GM18870 (cell line): ENCODE data around the gene DNAJC15.
A peak's percentile ranks its signal among the peaks of the same experiment; 100 is the strongest.

Experiments
- ATAC-seq: cut with Tn5 transposase; IDR thresholded peaks from one replicate; pipeline ENCODE4 v1.9.1; 2021; ENCODE audit warnings: moderate library complexity; ENCODE audit not compliant: unreplicated experiment

Gene DNAJC15

DNA sequence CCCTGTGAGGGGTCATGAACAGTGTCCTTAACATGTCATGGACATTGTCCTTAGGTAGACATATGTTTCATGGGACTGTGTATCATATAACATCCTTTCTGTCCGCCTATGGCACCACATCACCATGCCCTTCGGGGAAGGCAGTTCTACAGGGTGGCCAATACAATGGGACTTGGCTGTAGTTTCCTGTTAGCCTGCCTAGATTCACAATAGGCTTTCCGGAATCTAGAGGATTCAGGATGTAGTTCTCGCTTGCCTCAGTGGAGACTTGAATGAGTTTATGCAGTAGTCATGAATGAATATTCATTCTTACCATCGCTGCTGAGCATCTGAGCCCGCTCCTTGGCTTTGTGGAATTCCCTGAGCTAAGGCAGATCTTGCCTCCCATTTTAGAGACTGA is 100.5 kb downstream of the DNAJC15 start:
- ATAC-seq: no peak

DNA sequence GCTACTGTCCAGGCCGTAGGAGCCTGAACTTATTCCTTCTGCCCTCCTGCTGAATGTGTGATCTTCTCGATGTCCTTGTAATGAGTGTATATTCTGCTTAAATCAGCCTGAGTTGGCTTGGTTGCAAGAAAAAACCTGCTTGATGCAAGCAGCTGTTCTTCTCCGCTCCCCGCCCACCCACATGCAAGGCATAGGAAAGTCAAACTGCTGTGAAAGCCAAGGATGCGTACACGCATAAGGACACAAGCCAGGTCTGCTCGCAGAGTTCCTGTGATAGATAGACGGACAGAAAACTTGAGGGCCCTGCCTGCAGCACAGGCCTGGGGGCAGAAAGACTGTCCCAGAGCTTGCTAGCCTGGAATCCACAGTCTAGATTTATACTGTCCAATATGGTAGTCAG is 101.1 kb downstream of the DNAJC15 start:
- no peak for ATAC-seq

DNA sequence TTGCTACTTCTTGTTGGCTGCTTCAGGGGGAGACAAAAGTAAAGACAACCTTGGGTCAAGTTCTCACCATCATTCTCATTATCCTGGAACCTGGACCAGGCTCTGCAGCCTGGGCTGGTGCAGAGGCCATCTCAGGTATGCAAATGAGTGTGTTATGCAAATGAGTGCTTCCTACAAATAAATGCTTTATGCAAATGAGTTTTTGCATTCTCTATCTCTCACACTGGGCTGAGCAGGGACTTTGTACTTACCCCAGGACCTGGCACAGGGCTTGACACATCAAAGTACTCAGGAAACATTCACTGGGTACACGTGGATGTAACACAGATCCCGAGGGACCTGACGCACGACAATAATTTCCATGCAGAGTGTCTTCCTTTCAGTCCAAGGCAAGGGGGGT is 103.0 kb downstream of the DNAJC15 start:
- peak; percentile 37 for ATAC-seq

DNA sequence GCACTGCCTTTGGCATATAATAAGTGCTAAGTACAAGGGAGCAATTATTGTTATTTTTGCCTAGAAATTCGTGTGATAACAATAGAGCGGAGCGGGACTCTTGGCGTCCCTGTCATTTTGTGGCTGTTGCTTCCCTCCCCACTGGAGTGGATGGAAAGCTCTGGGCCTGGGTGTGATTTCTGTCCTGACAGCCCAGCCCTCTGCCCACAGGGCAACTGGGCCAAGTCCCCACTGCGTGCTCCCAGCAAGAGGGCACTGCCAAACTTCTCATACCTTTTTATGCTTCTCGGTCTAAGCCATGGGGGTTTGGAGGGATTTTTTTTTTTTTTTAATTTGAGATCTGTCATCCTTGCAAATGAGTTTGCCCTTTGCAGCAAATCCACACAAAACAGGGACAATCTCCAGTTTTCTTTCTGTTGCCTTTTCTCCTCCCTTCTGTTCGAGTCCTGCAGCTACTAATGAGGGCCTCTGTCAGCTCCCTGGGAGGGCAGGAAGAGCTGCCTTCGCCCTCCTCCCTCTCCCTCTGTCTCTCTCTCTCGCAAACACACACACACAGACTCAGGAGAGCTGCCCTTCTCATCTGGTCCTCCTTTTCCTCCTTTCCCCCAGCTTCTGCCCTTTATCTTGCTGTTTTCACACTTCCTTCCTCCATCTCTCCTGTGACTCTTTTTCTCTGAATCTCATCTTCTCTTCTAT is 103.9 kb downstream of the DNAJC15 start:
- ATAC-seq: no peak

DNA sequence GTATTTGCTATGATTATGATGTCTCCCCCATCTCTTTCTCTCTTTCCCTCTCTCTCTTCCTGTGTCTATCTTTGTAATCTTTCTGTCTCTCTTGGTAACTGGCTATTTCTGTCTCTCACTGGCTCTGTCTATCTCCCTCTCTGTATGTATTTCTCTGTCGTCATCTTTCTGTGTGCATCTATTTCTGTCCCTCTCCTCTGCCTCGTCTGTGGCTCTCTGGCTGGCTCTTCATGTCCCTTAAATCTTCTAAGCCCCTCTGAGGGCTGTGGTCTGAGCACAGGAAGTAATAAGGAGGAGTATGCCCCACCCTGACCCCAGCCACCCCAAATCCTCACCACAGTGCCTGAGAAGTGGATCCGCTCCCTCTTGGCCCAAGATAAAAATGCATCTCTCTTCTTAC is 104.4 kb downstream of the DNAJC15 start:
- no peak for ATAC-seq

DNA sequence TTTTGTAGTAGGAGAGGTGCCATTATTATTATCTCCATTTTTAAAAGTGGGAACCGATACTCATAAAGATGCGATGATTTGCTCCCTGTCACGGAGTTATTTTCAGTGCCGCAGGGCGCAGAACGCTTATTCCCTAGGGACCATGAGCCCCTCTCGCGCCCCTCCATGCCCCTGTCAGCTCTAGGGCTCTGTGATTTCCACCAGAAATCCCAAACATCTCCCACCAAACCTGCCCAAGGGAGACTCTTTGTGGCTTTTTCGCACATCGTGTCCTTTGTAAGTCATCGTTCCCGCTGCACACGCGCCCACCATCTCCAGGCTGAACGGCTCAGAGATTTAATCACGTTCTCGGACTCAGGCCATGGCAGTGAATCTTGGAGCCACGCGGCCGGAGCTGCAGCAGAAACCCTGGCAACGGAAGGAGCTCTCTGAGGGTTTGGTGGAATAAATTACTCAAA is 105.1 kb downstream of the DNAJC15 start:
- ATAC-seq: no peak

DNA sequence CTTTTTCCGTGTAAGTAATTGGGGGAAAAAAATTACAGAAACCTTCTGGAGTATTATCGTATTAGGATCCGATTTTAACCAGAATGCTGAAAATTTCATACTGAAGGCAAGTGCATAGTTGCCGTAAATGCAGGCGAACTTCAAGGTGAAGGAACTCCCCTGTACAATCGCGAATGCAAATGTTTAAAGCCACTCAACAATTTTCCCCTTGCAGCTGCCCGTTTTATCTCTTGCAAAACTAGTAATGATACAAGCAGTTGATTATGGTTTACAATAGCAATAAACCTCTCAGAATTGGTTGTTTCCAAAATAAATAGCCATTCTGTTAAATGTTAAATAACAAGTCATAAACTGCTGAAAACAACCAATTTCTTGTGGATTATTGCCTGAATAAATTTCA is 105.7 kb downstream of the DNAJC15 start:
- ATAC-seq: no peak

DNA sequence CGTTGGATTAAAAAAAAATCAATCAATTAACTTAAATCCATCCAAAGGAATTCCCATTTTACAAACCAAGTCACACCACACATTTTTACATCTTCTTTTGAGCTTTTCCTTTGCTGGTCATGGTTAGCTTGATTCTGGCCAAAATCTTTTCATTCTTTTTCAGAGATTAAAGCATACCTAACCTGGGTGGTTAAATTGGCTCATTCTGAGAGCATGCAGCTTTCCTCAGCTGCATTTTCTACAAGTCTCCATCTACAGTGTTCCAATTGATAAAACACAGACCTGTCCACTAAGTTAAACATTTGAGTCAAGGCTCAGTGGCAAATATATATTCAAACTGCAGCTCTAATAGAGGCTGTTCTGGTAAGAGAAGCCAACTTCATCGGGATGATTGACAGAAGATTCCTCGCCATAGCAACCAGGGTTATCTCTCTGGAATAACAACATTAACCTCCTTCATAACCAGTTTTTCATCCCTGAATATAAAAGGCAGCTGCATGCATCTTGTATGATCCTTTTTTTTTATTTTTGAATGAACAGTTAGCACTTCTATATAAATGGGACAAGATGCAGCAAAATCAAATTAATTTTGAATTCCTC is 106.2 kb downstream of the DNAJC15 start:
- no peak for ATAC-seq

DNA sequence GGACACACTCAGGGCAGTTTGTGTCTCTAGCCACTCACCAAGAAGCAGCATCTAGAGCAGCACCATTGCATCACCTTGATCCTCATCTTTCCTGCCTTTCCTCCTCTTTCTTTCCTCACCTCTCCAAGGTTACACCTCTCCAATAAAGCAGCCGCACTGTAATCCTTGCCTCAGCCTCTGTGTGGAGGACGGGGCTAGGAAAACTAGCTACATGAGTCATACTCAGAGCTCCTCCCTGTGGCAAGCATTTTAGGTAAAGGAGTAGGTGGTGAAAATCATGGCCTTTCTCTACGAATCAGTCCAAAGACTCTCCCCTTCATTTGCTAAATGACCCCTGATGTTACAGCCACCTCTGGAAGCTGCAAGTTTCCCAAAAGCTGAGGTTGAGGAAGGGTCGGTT is 108.9 kb downstream of the DNAJC15 start:
- no peak for ATAC-seq

DNA sequence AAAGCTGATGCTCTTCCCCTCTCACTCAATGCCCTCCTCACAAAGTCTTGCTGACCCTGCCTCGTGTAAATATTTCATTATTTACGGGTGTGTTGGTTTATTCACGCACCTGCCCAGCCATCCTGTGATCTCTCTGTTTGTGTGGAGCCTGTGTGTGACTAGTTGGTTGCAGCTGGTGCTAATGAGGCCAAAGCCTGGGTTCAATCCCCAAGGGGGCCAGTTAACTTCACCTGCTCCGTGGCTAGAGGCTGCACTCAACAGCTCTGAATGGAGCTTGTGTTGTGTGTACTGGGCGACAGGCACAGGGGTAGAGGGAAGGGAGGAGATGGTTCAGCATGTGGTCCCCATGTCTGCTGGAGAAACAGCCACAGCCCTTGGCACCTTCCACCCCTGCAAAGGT is 109.5 kb downstream of the DNAJC15 start:
- no peak for ATAC-seq

DNA sequence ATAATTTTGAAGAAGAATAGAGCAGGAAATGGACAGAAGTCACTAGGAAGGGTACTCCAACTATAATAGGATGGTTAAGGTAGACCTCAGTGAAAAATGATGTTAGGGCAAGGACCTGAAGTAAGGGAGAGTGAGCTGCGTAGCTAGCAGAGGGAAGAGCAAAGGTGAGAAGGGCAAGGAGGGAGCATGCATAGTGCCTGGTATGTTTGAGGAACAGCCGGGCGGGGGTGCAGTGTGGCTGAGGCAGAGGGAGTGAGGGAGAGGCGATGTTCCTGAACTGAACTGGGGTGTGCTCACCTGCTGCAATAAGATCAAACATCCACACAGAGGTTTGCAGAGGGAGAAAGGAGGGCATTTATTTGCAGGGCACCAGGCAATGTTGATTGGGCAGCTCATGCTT is 110.4 kb downstream of the DNAJC15 start:
- no peak for ATAC-seq

DNA sequence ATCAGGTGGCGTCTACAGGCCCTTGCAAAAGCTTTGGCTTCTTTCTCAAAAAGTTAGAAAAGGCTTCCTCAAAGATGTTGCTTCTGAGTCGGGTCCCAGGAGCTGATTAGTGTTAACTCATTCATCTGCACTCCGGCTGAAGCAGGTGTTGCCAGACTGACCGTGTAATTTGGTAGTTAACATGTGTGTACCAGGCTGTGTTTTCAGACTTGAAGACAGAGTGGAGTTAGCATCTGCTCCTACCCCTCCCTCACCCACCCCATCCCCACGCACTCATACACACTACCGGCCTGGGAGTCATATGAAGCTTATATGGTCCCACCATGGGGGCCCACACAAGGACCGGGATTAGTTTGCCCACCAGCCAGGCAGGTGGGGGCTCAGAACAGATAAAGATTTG is 111.5 kb downstream of the DNAJC15 start:
- ATAC-seq: no peak

DNA sequence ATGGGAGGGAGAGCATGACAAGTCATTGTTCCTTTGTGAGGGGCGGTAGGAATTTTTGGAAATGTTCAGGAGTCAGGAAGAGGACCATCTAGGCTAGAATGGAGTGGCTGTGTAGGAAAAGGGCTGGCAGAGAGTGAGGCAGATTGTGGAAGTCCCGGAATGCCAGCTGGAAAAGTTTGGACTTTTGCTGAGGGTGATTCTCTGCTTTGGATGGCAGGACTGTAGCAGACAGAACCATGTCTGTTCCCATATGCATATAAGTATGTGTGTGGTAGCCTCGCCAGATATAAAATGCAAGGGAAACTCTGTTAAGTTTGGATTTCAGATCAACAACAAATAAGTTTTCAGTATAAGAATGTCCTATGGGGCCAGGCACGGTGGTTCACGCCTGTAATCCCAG is 112.1 kb downstream of the DNAJC15 start:
- ATAC-seq: no peak

DNA sequence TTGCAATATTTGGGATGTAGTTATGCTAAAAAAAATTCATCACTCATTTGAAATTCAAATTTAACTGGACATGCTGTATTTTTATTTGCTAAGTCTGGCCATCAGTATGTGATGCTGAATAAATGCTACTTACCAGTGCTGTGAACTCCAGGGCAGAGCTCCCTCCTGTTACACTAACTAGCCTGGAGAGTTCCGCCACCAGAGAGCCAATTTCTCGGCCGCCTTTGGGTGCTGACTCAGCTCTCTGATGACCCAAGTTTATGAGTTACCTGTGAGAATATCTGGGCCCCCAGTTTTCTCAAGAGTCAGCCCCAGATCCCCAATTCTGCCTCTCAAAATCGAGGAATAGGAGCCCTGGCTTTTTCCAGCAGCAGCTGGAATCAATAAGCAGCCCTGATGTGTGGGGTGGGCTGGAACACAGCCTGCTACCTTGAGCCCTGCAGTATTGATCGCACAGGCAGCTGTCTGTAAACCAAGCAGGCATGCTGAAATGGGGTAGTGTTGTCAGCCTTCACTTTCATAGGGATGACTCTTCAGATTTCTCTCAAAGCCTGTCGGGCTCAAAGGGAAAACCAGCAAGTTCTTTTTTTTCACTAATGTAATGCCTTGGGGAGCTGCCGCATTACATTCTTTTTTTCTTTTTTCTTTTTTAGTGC is 113.7 kb downstream of the DNAJC15 start:
- ATAC-seq: no peak

DNA sequence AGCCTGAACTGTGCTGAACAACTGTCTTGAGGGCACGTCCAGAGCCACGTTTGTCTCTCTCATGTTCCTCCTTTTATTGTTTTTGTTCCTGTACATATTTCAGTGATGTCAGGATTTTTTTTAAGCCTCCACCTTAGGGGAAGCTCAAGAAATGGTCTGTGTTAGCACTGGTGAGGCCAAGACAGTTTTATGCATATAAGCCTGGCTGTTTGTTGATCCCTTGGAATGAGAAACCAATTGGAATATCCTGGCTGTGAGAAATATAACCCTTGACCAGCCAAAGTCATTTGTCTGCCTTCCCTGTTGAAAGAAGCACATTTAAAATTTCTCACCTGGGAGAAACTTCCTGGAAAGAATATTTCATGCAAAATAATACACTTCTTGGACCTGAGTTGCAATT is 115.8 kb downstream of the DNAJC15 start:
- no peak for ATAC-seq

DNA sequence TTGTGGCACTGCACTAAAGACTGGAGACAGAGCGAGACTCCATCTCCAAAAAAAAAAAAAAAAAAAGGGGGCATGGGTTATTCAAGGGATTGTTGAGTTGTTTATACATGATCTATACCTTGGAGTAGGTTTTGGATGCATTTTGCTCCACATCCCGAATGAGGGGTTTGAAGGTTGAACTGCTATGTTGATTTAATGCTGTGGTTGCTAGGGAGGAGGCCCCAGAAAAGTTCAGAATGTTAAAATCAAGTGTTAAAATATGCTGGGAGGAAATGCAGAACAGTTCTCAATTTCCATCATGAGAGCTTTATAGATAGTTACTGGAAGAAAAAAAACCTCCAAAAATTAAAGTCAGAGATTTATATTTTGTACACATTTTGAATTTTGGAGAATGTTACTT is 116.5 kb downstream of the DNAJC15 start:
- ATAC-seq: no peak

DNA sequence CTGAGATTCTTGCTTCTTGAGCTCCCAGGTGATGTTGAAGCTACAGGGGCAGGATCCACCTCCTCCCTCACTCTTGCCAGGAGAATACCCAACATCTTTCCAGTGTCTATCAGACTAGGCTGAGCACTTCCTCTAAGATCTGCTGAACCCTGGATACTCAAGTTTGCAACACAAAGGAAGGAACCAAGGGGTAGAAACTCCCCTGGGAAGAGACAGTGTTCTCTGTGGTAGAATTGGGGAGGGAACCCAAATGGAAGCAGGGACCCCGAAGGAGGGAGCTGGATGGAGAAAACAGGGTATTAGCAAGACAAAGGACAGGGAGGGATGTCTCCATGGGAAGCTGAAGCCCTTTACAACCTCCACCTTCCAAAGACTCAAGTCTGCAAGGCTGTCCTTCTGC is 117.6 kb downstream of the DNAJC15 start:
- no peak for ATAC-seq

DNA sequence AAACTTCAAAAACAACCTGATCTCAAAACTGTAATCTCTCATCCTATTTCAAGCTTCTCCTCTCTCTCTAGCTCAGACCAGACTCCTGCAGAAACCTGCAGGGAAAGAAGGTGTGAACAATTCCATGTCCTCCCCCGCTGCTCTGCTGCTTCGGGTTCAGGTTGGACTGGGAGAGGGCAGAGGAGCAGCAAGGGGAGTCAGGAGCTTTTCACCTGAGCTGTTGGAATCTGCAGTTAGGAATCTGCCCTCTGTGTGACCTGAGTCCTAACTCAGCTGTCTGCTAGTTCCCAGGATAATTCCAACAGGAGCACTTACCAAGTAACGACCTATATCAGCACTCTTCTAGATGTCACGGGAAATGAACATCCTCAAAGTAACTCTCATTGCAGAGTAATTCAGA is 118.3 kb downstream of the DNAJC15 start:
- no peak for ATAC-seq

DNA sequence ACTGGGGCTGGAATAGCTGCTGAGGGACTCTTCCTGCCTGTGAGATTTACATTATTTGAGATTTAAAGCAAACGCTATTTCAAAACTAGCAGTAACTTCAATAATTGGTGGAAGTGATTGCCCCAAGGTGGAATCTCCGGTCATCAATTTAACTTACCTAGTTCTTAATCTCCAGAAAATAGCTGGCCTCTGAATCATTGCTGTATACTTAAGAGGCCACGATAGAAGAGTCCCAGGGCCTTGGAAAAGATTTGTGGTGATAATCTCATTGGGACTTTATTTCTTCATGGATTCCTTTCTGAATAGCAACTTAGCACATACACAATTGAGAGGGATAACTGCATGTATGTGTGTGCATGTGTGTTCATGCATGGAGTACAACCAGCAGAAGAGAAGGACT is 120.2 kb downstream of the DNAJC15 start:
- ATAC-seq: no peak

DNA sequence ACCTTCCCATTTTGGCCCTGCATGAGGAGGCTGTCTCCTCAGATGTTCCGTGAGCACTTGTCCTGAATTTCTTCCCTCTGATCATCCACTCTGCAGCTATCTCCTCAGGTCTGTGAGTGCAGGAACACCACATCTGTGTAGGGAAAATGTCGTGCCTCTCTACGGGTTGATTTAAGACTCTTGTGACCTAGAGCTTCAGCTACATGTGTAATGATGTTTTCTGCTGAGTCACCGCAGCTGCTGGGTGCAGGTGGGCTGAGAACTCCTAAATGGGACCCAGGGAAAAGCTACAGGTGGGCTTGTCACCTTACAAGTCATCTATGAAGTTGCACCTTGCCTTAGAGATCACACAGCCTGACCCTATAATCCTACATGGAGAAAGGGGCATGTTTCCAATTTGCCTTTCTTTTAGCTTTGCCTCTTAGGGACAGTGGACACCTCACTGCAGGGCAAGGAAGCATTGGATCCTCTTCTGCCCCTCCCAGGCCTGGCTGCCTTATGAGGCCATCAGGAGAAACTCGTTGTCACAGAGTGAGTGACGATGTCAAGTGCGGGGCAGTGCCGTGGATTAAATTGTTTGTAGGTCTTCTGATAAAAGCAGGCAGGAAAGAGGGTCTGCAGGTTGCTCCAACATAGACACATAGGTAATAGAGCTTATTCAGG is 122.3 kb downstream of the DNAJC15 start:
- no peak for ATAC-seq

DNA sequence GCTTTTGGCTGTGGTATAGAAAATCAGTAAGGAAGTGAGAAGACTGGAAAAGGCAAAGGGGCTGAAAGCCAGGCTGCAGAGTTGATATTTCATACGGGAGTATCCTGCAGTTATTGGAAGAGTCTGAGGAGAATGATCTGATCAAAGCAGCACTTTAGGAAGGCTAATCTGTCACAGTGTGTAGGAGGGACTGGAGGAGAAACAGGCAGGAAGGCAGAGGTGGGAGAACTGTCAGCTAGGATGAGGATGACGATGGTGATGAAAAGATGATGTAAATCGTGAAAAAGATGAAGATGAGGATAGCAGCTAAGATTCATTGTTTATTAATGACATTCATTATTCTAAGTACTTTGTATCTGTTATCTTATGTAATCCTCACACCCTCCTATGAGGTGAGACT is 123.0 kb downstream of the DNAJC15 start:
- ATAC-seq: no peak
